HCT116 (cell line): ENCODE measurements around the gene CCBE1. TPM values are rescaled to one million over a fixed set of nuclear protein-coding genes. Genes with fewer than 3 reads are reported as not detected.

Source experiments
- ATAC-seq: fragments of 200-7000 bp; cut with Tn5 transposase; 2 replicates; pipeline ENCODE4 v1.9.1; 2020; ENCODE audit warnings: mild to moderate bottlenecking, moderate library complexity
- BruUV-seq: library from RNA; stranded (reverse); fragments of 400-500 nt; replicated peaks from 2 replicates; lab custom pipeline; 2021; lab: Mats Ljungman, UMichigan
- CTCF ChIA-PET: fragments of 300-600 bp; sonication (Branson Sonifier 250); formaldehyde crosslinking; loops from one replicate; lab custom pipeline; 2021; ENCODE audit warnings: antibody characterized with exemption; lab: Charles Lee
- POLR2A ChIA-PET: fragments of 300-600, 350-600 bp; sonication (Branson Sonifier 250); formaldehyde crosslinking; loops from one replicate; lab custom pipeline; 2021; ENCODE audit warnings: antibody characterized with exemption; lab: Charles Lee
- RAD21 ChIA-PET, 2 experiments: fragments of 300-600 bp; sonication (Branson Sonifier 250); formaldehyde crosslinking; loops; one replicate each; lab custom pipeline; 2023; ENCODE audit warnings: low total read pairs in 2 of 2; ENCODE audit not compliant: uncharacterized antibody in 2 of 2, unreplicated experiment in 2 of 2, low non-redundant PET in 1 of 2; lab: Charles Lee
- DNase-seq: peaks from one replicate; pipeline ENCODE4 v3.0.0-alpha.2; 2010; ENCODE audit warnings: low read depth, low spot score
- H2AFZ ChIP-seq: fragments of 200-600 bp; shearing (Covaris generic), sonication (generic); 2 replicates; pipeline ENCODE4 v1.6.1; 2017; ENCODE audit warnings: low read depth, mixed run types, mixed read lengths, antibody characterized with exemption, low read length; ENCODE audit not compliant: poor library complexity, severe bottlenecking
- H3K27ac ChIP-seq: 2 replicates; pipeline ENCODE4 v1.5.1; 2012; ENCODE audit warnings: low read depth, low read length
- H3K27me3 ChIP-seq: fragments of 200-600 bp; sonication (generic); 2 replicates; pipeline ENCODE4 v1.6.1; 2016; ENCODE audit warnings: mixed run types, low read length, mixed read lengths; ENCODE audit not compliant: insufficient read depth
- H3K36me3 ChIP-seq, 2 experiments: fragments of 200-500 bp in 1 of 2; fragments of 200-600 bp in 1 of 2; sonication (Bioruptor generic) in 1 of 2; sonication (generic) in 1 of 2; 2 replicates each; pipeline versions ENCODE4 v1.5.1 to v1.6.1; 2014 to 2016; ENCODE audit warnings: low read length in 2 of 2, inconsistent platforms in 1 of 2, mixed read lengths in 1 of 2, mixed run types in 1 of 2; ENCODE audit not compliant: insufficient read depth in 2 of 2, control insufficient read depth in 1 of 2
- H3K4me1 ChIP-seq, 2 experiments: fragments of 200-600 bp in 1 of 2; sonication (generic) in 1 of 2; 2 replicates each; pipeline versions ENCODE4 v1.5.1 to v1.6.1; 2012 to 2017; ENCODE audit warnings: low read length in 2 of 2, inconsistent platforms in 1 of 2, mild to moderate bottlenecking in 1 of 2, mixed read lengths in 1 of 2, mixed run types in 1 of 2, moderate library complexity in 1 of 2; ENCODE audit not compliant: insufficient read depth in 2 of 2, control insufficient read depth in 1 of 2
- H3K4me2 ChIP-seq: fragments of 200-600 bp; sonication (generic); 2 replicates; pipeline ENCODE4 v1.6.1; 2017; ENCODE audit warnings: mixed run types, low read length, mixed read lengths
- H3K4me3 ChIP-seq, 2 experiments: fragments of 200-600 bp in 1 of 2; sonication (generic) in 1 of 2; replicated peaks in 1 of 2; 2 replicates each; pipeline ENCODE4 v1.5.1; 2011 to 2016; ENCODE audit warnings: low read length in 2 of 2, control low read depth in 1 of 2, low read depth in 1 of 2, mild to moderate bottlenecking in 1 of 2, mixed read lengths in 1 of 2, mixed run types in 1 of 2
- H3K79me2 ChIP-seq: fragments of 200-600 bp; sonication (generic); 2 replicates; pipeline ENCODE4 v1.6.1; 2017; ENCODE audit warnings: mild to moderate bottlenecking, mixed run types, low read length, moderate library complexity, mixed read lengths; ENCODE audit not compliant: insufficient read depth
- H3K9ac ChIP-seq: fragments of 200-600 bp; sonication (generic); 2 replicates; pipeline ENCODE4 v1.6.1; 2016; ENCODE audit warnings: low read length, mixed read lengths
- H3K9me2 ChIP-seq: fragments of 200-600 bp; sonication (generic), shearing (Covaris generic); 2 replicates; pipeline ENCODE4 v1.6.1; 2017; ENCODE audit warnings: mixed run types, mild to moderate bottlenecking, moderate library complexity; ENCODE audit not compliant: insufficient read depth
- H3K9me3 ChIP-seq, 2 experiments: fragments of 200-500 bp in 1 of 2; fragments of 200-600 bp in 1 of 2; sonication (Bioruptor generic) in 1 of 2; sonication (generic) in 1 of 2; 2 replicates each; pipeline ENCODE4 v1.6.1; 2014 to 2017; ENCODE audit warnings: low read length in 2 of 2, mixed read lengths in 2 of 2, inconsistent platforms in 1 of 2, low read depth in 1 of 2, mild to moderate bottlenecking in 1 of 2, mixed run types in 1 of 2, moderate library complexity in 1 of 2; ENCODE audit not compliant: control insufficient read depth in 1 of 2, insufficient read depth in 1 of 2
- H4K20me1 ChIP-seq: fragments of 200-600 bp; sonication (generic), shearing (Covaris generic); 2 replicates; pipeline ENCODE4 v1.6.1; 2017; ENCODE audit warnings: mixed run types, mild to moderate bottlenecking, moderate library complexity; ENCODE audit not compliant: insufficient read depth
- CEBPB ChIP-seq: IDR thresholded peaks from 2 replicates; pipeline ENCODE4 v1.6.1; 2012; ENCODE audit warnings: low read depth
- CTCF ChIP-seq, 3 experiments: fragments of 200-600 bp in 1 of 3; sonication (generic) in 1 of 3; IDR thresholded peaks in 2 of 3; conservative IDR thresholded peaks in 1 of 3; 2 replicates each; pipeline ENCODE4 v1.5.1; 2012 to 2017; ENCODE audit warnings: low read depth in 2 of 3, low read length in 2 of 3, antibody characterized with exemption in 1 of 3, borderline replicate concordance in 1 of 3, control low read depth in 1 of 3, mild to moderate bottlenecking in 1 of 3, mixed read lengths in 1 of 3, mixed run types in 1 of 3, moderate library complexity in 1 of 3; ENCODE audit not compliant: insufficient read depth in 1 of 3
- EZH2 ChIP-seq: fragments of 200-600 bp; sonication (generic); IDR thresholded peaks from 2 replicates; pipeline ENCODE4 v1.6.1; 2017; ENCODE audit warnings: antibody characterized with exemption, mixed run types
- EZH2phosphoT487 ChIP-seq: fragments of 200-600 bp; IDR thresholded peaks from 2 replicates; pipeline ENCODE4 v1.6.1; 2018; ENCODE audit warnings: antibody characterized with exemption, borderline replicate concordance
- FOSL1 ChIP-seq: IDR thresholded peaks from 2 replicates; pipeline ENCODE4 v1.6.1; 2012; ENCODE audit warnings: low read depth
- JUND ChIP-seq: IDR thresholded peaks from 2 replicates; pipeline ENCODE4 v1.6.1; 2012
- MAX ChIP-seq: IDR thresholded peaks from 2 replicates; pipeline ENCODE4 v1.6.1; 2012
- POLR2AphosphoS5 ChIP-seq: IDR thresholded peaks from 2 replicates; pipeline ENCODE4 v1.6.1; 2011; ENCODE audit warnings: mild to moderate bottlenecking, low read depth, low read length, moderate library complexity
- REST ChIP-seq: IDR thresholded peaks from 2 replicates; pipeline ENCODE4 v1.6.1; 2012; ENCODE audit warnings: low read depth
- SIN3A ChIP-seq: IDR thresholded peaks from 2 replicates; pipeline ENCODE4 v1.6.1; 2012; ENCODE audit warnings: low read depth
- TCF7L2 ChIP-seq: IDR thresholded peaks from 2 replicates; pipeline ENCODE4 v1.7.0; 2011; ENCODE audit warnings: borderline replicate concordance, inconsistent platforms; ENCODE audit not compliant: insufficient read depth, insufficient read length; ENCODE audit errors: extremely low read depth
- ZFX ChIP-seq: fragments of 450-650 bp; IDR thresholded peaks from 2 replicates; pipeline ENCODE4 v1.6.1; 2017
- ZNF274 ChIP-seq: fragments of 200-500 bp; sonication (Bioruptor generic); IDR thresholded peaks from 2 replicates; pipeline ENCODE4 v1.6.1; 2014; ENCODE audit warnings: mild to moderate bottlenecking, low read depth, low read length, inconsistent platforms
- intact Hi-C: fragments of 100-400 bp; cut with micrococcal nuclease; formaldehyde crosslinking; loops from 2 replicates; pipeline ENCODE4 v1.10.0; 2022
- total RNA-seq: library from RNA; stranded (reverse); gene quantifications from one replicate; pipeline ENCODE4 v1.2.1, GENCODE V29; 2021; ENCODE audit not compliant: unreplicated experiment

CCBE1 gene
- total RNA-seq, 1 experiment from 2014 or later = 0.84 TPM

GRCh38 chr18:59488899-59489298 is 208.3 kb downstream of the CCBE1 start:
- intact Hi-C loops = no loop called here
- no TSS peak for BruUV-seq
- no peak for ATAC-seq
- Histone ChIP-seq H3K9me3 (no peaks in the 10 kb centered on the region), H3K9ac (no peak overlapping the region)
- RAD21 ChIA-PET = no interaction called here
- no peak for TF ChIP-seq TCF7L2
- no peak for TF ChIP-seq SIN3A
- TF ChIP-seq EZH2 = no peak
- no peak for TF ChIP-seq ZFX
- TF ChIP-seq REST = no peak
- TF ChIP-seq ZNF274 = no peak
- TF ChIP-seq CTCF (IDR thresholded peaks at IDR 0.05 in 2 of 3, conservative IDR thresholded peaks at IDR 0.05 in 1 of 3; ENCODE audit: borderline replicate concordance in 1 of 3, insufficient read depth in 1 of 3, low read depth in 2 of 3, low read length in 2 of 3) = no peak
- TF ChIP-seq POLR2AphosphoS5 = no peak
- TF ChIP-seq FOSL1 = no peak
- no peak for TF ChIP-seq JUND
- no peak for TF ChIP-seq EZH2phosphoT487
- no peak for TF ChIP-seq MAX
- no peak for TF ChIP-seq CEBPB
- TF ChIP-seq, all 23 proteins: peak for 0
- no peaks in the 10 kb centered on the region for H3K79me2 ChIP-seq
- no peak for DNase-seq
- no peak overlapping the region for H3K4me2 ChIP-seq
- H3K36me3 ChIP-seq = no peaks in the 10 kb centered on the region
- no peak overlapping the region for H3K27ac ChIP-seq
- no peaks in the 10 kb centered on the region for H3K4me1 ChIP-seq
- POLR2A ChIA-PET = no interaction called here
- peaks cover 12% of the 10 kb centered on the region for H3K27me3 ChIP-seq
- H4K20me1 ChIP-seq = no peaks in the 10 kb centered on the region
- no peak overlapping the region for H3K4me3 ChIP-seq
- CTCF ChIA-PET = no interaction called here
- no peak overlapping the region for H2AFZ ChIP-seq
- H3K9me2 ChIP-seq = no peaks in the 10 kb centered on the region
